ENCODE measurements around the gene TRAM2. TPM values are rescaled to one million over a fixed set of nuclear protein-coding genes. Genes with fewer than 3 reads are reported as not detected.
A peak's percentile ranks its signal among the peaks of the same experiment; 100 is the strongest.

The TRAM2 gene
- total and polyA plus RNA-seq, 2 of the 8 experiments (the other 6 are each of a cell fraction or from before 2014, with no cell fraction given), result 9.0 to 21.4 TPM

GRCh38 chr6:52570291-52570700, 6.6 kb downstream of the TRAM2 start:
- H3K4me3 ChIP-seq (ENCODE audit: extremely low read depth in 1 of 4, insufficient read depth in 2 of 4, low read depth in 3 of 4, low read length in 4 of 4), result no peak overlapping the region
- no peak overlapping the region for H4K8ac ChIP-seq (ENCODE audit: extremely low read depth, insufficient read depth, low read length)
- no peak overlapping the region for H2BK12ac ChIP-seq (ENCODE audit: low read depth, low read length)
- H4K91ac ChIP-seq (replicated peaks; ENCODE audit: insufficient read length, low read length), result no peak overlapping the region
- peak overlapping the region; percentile 36; the same call in 1 of the 2 replicates for H3K18ac ChIP-seq (ENCODE audit: extremely low read depth, low read length)
- H3K4me2 ChIP-seq (ENCODE audit: insufficient read depth in 1 of 2, low read depth in 2 of 2, low read length in 2 of 2), result peak overlapping the region; percentile 8 to 27; a peak in 2 of 4 replicates
- no peak overlapping the region for H3K4ac ChIP-seq (replicated peaks; ENCODE audit: insufficient read length, low read depth, low read length)
- no peak overlapping the region for H2BK120ac ChIP-seq (replicated peaks; ENCODE audit: low read depth, low read length)
- DNase-seq (ENCODE audit: low read depth in 1 of 2, low spot score in 2 of 2) (no peak), FAIRE-seq (no peak)
- no peak overlapping the region for H2BK15ac ChIP-seq (ENCODE audit: low read length)
- H4K20me1 ChIP-seq (replicated peaks in 1 of 2; ENCODE audit: control insufficient read depth in 1 of 2, insufficient read depth in 2 of 2, low read length in 2 of 2), result peaks cover 2 to 5% of the 10 kb centered on the region in 2 experiments
- no peak overlapping the region for H3K14ac ChIP-seq (ENCODE audit: insufficient read length)
- peak overlapping the region; percentile 58; the same call in 1 of the 2 replicates for H3K27ac ChIP-seq (ENCODE audit: low read depth, low read length)
- CTCF ChIA-PET (ENCODE audit: partially characterized antibody), result interaction anchor here (0.8 to 2.1 kb wide), 7 partner anchors 12 to 66 kb away, joined by 3 to 10 read pairs (median 4); no protein-coding TSS in a partner anchor
- H2AK5ac ChIP-seq (ENCODE audit: low read depth, low read length), result no peak overlapping the region
- no peaks in the 10 kb centered on the region; the same call in 1 of the 2 replicates for H3K23me2 ChIP-seq (ENCODE audit: low read depth, low read length)
- H3K27me3 ChIP-seq (replicated peaks in 1 of 4; ENCODE audit: control insufficient read depth in 3 of 4, extremely low read depth in 1 of 4, insufficient read depth in 3 of 4, low read length in 3 of 4), result no peaks in the 10 kb centered on the region
- H3K79me1 ChIP-seq (ENCODE audit: low read depth, low read length), result peaks cover 5% of the 10 kb centered on the region; the same call in 1 of the 2 replicates
- no peak overlapping the region for H2BK5ac ChIP-seq (ENCODE audit: low read depth, low read length)
- H3K4me1 ChIP-seq (replicated peaks in 1 of 4; ENCODE audit: control insufficient read depth in 3 of 4, insufficient read depth in 4 of 4, low read length in 3 of 4), result peaks cover 8 to 34% (median 18%) of the 10 kb centered on the region in 4 experiments
- no peak for TF ChIP-seq HDAC2 (IDR thresholded peaks at IDR 0.05; ENCODE audit: borderline replicate concordance in 1 of 2, low read depth in 2 of 2, low read length in 2 of 2)
- no peak for TF ChIP-seq USF2 (IDR thresholded peaks at IDR 0.05; ENCODE audit: low read length)
- no peak for TF ChIP-seq CTBP2 (IDR thresholded peaks at IDR 0.05; ENCODE audit: borderline replicate concordance, insufficient read depth, insufficient read length, low read length)
- no peak for TF ChIP-seq SIRT6 (IDR thresholded peaks at IDR 0.05; ENCODE audit: low read length)
- TF ChIP-seq POLR2A (IDR thresholded peaks at IDR 0.05; ENCODE audit: control extremely low read depth in 1 of 2, low read depth in 2 of 2, low read length in 2 of 2), result no peak
- TF ChIP-seq TCF12 (IDR thresholded peaks at IDR 0.05; ENCODE audit: low read depth, low read length), result no peak
- TF ChIP-seq NRF1 (IDR thresholded peaks at IDR 0.05; ENCODE audit: low read depth, low read length), result no peak
- no peak for TF ChIP-seq RXRA (IDR thresholded peaks at IDR 0.05; ENCODE audit: insufficient read depth, low read depth, low read length)
- TF ChIP-seq SAP30 (IDR thresholded peaks at IDR 0.05; ENCODE audit: insufficient read depth, insufficient replicate concordance, low read length), result no peak
- H3K79me2 ChIP-seq (ENCODE audit: control insufficient read depth in 1 of 2, insufficient read depth in 2 of 2, low read length in 2 of 2), result peaks cover 16 to 92% of the 10 kb centered on the region in 2 experiments
- H2AFZ ChIP-seq (ENCODE audit: low read length), result no peak overlapping the region
- no peak overlapping the region for H3K56ac ChIP-seq (replicated peaks; ENCODE audit: insufficient read length, low read depth, low read length)
- H3K36me3 ChIP-seq (ENCODE audit: control insufficient read depth in 2 of 4, insufficient read depth in 4 of 4, low read length in 3 of 4), result no peaks in the 10 kb centered on the region
- WGBS, 2 experiments (ENCODE audit: extremely low coverage in 1 of 2, insufficient coverage in 1 of 2, insufficient read length in 1 of 2, insufficient replicate concordance in 2 of 2, low coverage in 1 of 2, low lambda C conversion rate in 2 of 2, missing lambda C conversion rate in 1 of 2), result 80% methylated on average over 8 of the region's 8 CpGs; no CpG with 5 or more reads in 1 of the 2 experiments
- no peak overlapping the region for H4K5ac ChIP-seq (ENCODE audit: insufficient read length, low read depth, low read length)
- POLR2A ChIA-PET (ENCODE audit: partially characterized antibody), result interaction anchor here (0.6 kb wide), 1 partner anchor 93 kb away, joined by 3 read pairs; no protein-coding TSS in a partner anchor
- no peak overlapping the region for H2BK20ac ChIP-seq (ENCODE audit: low read length)
- H3K23ac ChIP-seq (ENCODE audit: insufficient read length), result no peak overlapping the region
- H3K9me3 ChIP-seq (ENCODE audit: insufficient read depth in 2 of 2, low read depth in 1 of 2, low read length in 1 of 2), result no peaks in the 10 kb centered on the region
- no peak overlapping the region for H3K9ac ChIP-seq (replicated peaks in 1 of 4; ENCODE audit: extremely low read depth in 1 of 4, low read depth in 3 of 4, low read length in 3 of 4)
